Gastroesophageal sphincter (tissue), 4 donors: ENCODE results near the gene SYNDIG1. TPM values are rescaled to one million over a fixed set of nuclear protein-coding genes. Genes with fewer than 3 reads are reported as not detected.

Source experiments
- ATAC-seq: fragments of 150-250 bp; one replicate; pipeline ENCODE4 v1.9.1; 2016; ENCODE audit warnings: mild to moderate bottlenecking, moderate library complexity
- H3K27ac ChIP-seq, 4 donors: fragments of 200-600 bp; sonication (generic) in 3 of 4; 1 replicate in 3 of 4; 2 replicates in 1 of 4; pipeline ENCODE4 v1.5.1; 2016 to 2019
- H3K27me3 ChIP-seq: fragments of 200-600 bp; sonication (generic); one replicate; pipeline ENCODE4 v1.5.1; 2019
- H3K36me3 ChIP-seq, 2 donors: fragments of 200-600 bp; sonication (generic); one replicate each; pipeline ENCODE4 v1.5.1; 2019; ENCODE audit warnings: control low read depth in 1 of 2
- H3K4me1 ChIP-seq, 3 donors: fragments of 200-600 bp; sonication (generic); 1 replicate in 2 of 3; 2 replicates in 1 of 3; pipeline ENCODE4 v1.5.1; 2016 to 2019; ENCODE audit warnings: control low read depth in 2 of 3
- H3K4me3 ChIP-seq, 2 donors: fragments of 200-600 bp; sonication (generic); one replicate each; pipeline ENCODE4 v1.5.1; 2019; ENCODE audit warnings: mild to moderate bottlenecking in 1 of 2, moderate library complexity in 1 of 2
- H3K9me3 ChIP-seq, 3 donors: fragments of 200-600 bp; sonication (generic); one replicate each; pipeline ENCODE4 v1.5.1; 2017 to 2019; ENCODE audit warnings: control low read depth in 2 of 3
- CTCF ChIP-seq, 4 experiments: fragments of 200-600 bp in 2 of 4; fragments of 450-650 bp in 2 of 4; sonication (generic) in 1 of 4; IDR thresholded peaks; one replicate each; pipeline ENCODE4 v1.5.1; 2017 to 2019; ENCODE audit warnings: antibody characterized with exemption in 4 of 4, mild to moderate bottlenecking in 2 of 4, moderate library complexity in 2 of 4
- EP300 ChIP-seq: sonication (generic); formaldehyde crosslinking; IDR thresholded peaks from one replicate; pipeline ENCODE4 v1.6.1; 2017; ENCODE audit warnings: antibody characterized with exemption, mild to moderate bottlenecking
- POLR2A ChIP-seq, 2 donors: fragments of 450-650 bp; IDR thresholded peaks; one replicate each; pipeline ENCODE4 v1.6.1; 2017; ENCODE audit warnings: antibody characterized with exemption in 2 of 2, mild to moderate bottlenecking in 2 of 2, moderate library complexity in 1 of 2
- POLR2AphosphoS5 ChIP-seq: sonication (generic); formaldehyde crosslinking; IDR thresholded peaks from one replicate; pipeline ENCODE4 v1.6.1; 2017; ENCODE audit warnings: antibody characterized with exemption
- WGBS, 2 donors: methylation state at CpG; one replicate each; pipeline ENCODE4 v1.1.5; 2018; ENCODE audit warnings: low coverage in 1 of 2; 5-methylcytosine and 5-hydroxymethylcytosine counted together
- total RNA-seq, 4 donors: library from RNA; depleted of rRNA; stranded (reverse); fragments of >200 nt; gene quantifications; one replicate each; pipeline ENCODE4 v1.1.0, GENCODE V29; 2016

SYNDIG1 gene
- total RNA-seq, 4 donors from 2014 or later, result 0.15 to 0.40 (median 0.16) TPM; not detected in 1

- no peak for TF ChIP-seq CTCF (IDR thresholded peaks at IDR 0.05)
- no peak for TF ChIP-seq POLR2AphosphoS5
- no peak for TF ChIP-seq EP300
- no peak for TF ChIP-seq POLR2A (IDR thresholded peaks at IDR 0.05)
- Histone ChIP-seq H3K4me1 (no peaks in the 10 kb centered on the region), H3K36me3 (no peaks in the 10 kb centered on the region), H3K27ac (no peak overlapping the region), H3K9me3 (peaks cover 0 to 22% (median 0%) of the 10 kb centered on the region in 3 donors), H3K4me3 (no peak overlapping the region), H3K27me3 (peaks cover 4% of the 10 kb centered on the region)
- 68 to 77% methylated on average over 5 to 6 of the region's 6 CpGs for WGBS, 2 donors
- no peak for ATAC-seq
These were observed 171.3 kb downstream of the SYNDIG1 start for GRCh38 chr20:24640686-24641085.

GRCh38 chr20:24643731-24644626, 174.6 kb downstream of the SYNDIG1 start:
- 95 to 100% methylated on average over 2 of the region's 2 CpGs for WGBS, 2 donors
- Histone ChIP-seq H3K4me3 (no peak overlapping the region), H3K4me1 (no peaks in the 10 kb centered on the region), H3K36me3 (no peaks in the 10 kb centered on the region), H3K27me3 (peaks cover 4% of the 10 kb centered on the region), H3K9me3 (peaks cover 0 to 22% (median 0%) of the 10 kb centered on the region in 3 donors), H3K27ac (no peak overlapping the region)
- TF ChIP-seq EP300 (no peak), CTCF (IDR thresholded peaks at IDR 0.05) (no peak)
- ATAC-seq, result no peak

GRCh38 chr20:24646321-24646720, 176.9 kb downstream of the SYNDIG1 start:
- Histone ChIP-seq H3K36me3 (no peaks in the 10 kb centered on the region), H3K27ac (no peak overlapping the region), H3K4me3 (no peak overlapping the region), H3K9me3 (peaks cover 0 to 22% (median 0%) of the 10 kb centered on the region in 3 donors), H3K27me3 (no peaks in the 10 kb centered on the region), H3K4me1 (peaks cover 0 to 8% (median 0%) of the 10 kb centered on the region in 3 donors)
- no peak for ATAC-seq
- TF ChIP-seq POLR2A (IDR thresholded peaks at IDR 0.05) (no peak), EP300 (no peak), POLR2AphosphoS5 (no peak), CTCF (IDR thresholded peaks at IDR 0.05) (no peak)
- 62 to 94% methylated on average over 7 to 8 of the region's 10 CpGs for WGBS, 2 donors

- no peak for ATAC-seq
- TF ChIP-seq POLR2AphosphoS5 (no peak), POLR2A (IDR thresholded peaks at IDR 0.05) (no peak), CTCF (IDR thresholded peaks at IDR 0.05) (no peak), EP300 (no peak)
- no peaks in the 10 kb centered on the region for H3K36me3 ChIP-seq
- H3K4me1 ChIP-seq, result peaks cover 0 to 8% (median 0%) of the 10 kb centered on the region in 3 donors
- H3K27ac ChIP-seq, result no peak overlapping the region
- peaks cover 0 to 21% (median 0%) of the 10 kb centered on the region in 3 donors for H3K9me3 ChIP-seq
- 100% methylated on average over 1 to 2 of the region's 2 CpGs for WGBS, 2 donors
- no peak overlapping the region for H3K4me3 ChIP-seq
- no peaks in the 10 kb centered on the region for H3K27me3 ChIP-seq
These were observed 178.3 kb downstream of the SYNDIG1 start for GRCh38 chr20:24647713-24648112.

GRCh38 chr20:24648481-24648880, 179.1 kb downstream of the SYNDIG1 start:
- H3K9me3 ChIP-seq, result peaks cover 0 to 13% (median 0%) of the 10 kb centered on the region in 3 donors
- H3K4me1 ChIP-seq, result peaks cover 0 to 8% (median 0%) of the 10 kb centered on the region in 3 donors
- no peaks in the 10 kb centered on the region for H3K36me3 ChIP-seq
- no peaks in the 10 kb centered on the region for H3K27me3 ChIP-seq
- H3K27ac ChIP-seq, result no peak overlapping the region
- H3K4me3 ChIP-seq, result no peak overlapping the region
- 43% methylated on average over 1 to 4 of the region's 4 CpGs for WGBS, 2 donors
- no peak for TF ChIP-seq POLR2AphosphoS5
- no peak for TF ChIP-seq POLR2A (IDR thresholded peaks at IDR 0.05)
- TF ChIP-seq EP300, result no peak
- TF ChIP-seq CTCF (IDR thresholded peaks at IDR 0.05), result no peak
- ATAC-seq, result no peak
